GM18858 (cell line): ENCODE results near the gene GAGE12G.
"Not testable (repeated sequence)": the region's sequence is repeated elsewhere in the genome, so short reads cannot be mapped to it uniquely, and the experiment has no call there.

ENCODE experiments used
- ATAC-seq: cut with Tn5 transposase; IDR thresholded peaks from one replicate; pipeline ENCODE4 v1.9.1; 2021; ENCODE audit not compliant: unreplicated experiment

The GAGE12G gene

GRCh38 chrX:49570100-49570499, at the start of gene GAGE12G:
GAGE12G (plus strand) TSS chrX:49570400; CDS start chrX:49571555, 1,155 bp downstream.
- ATAC-seq, result not testable (repeated sequence)

- ATAC-seq, result not testable (repeated sequence)
Observed at GRCh38 chrX:49531877-49532276, 38.3 kb upstream of the GAGE12G start, which contains the start of gene GAGE12C. GAGE12C (plus strand) TSS chrX:49532177; CDS start chrX:49533332, 1,155 bp downstream.

DNA sequence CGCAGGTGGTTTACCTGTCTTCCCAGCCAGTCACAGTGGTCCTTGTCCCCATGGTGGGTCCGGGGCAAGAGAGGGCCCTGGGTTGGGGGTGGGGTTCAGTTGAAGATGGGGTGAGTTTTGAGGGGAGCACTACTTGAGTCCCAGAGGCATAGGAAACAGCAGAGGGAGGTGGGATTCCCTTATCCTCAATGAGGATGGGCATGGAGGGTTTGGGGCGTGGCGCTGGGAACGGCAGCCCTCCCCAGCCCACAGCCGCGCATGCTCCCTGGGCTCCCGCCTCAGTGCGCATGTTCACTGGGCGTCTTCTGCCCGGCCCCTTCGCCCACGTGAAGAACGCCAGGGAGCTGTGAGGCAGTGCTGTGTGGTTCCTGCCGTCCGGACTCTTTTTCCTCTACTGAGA, 28.8 kb upstream of the GAGE12G start, which contains the start of gene GAGE12D:
Gene GAGE12D (plus strand): TSS at position 301 of the 400 bp plus-strand sequence. CDS start 1,155 bp downstream, outside the sequence.
- not testable (repeated sequence) for ATAC-seq

DNA sequence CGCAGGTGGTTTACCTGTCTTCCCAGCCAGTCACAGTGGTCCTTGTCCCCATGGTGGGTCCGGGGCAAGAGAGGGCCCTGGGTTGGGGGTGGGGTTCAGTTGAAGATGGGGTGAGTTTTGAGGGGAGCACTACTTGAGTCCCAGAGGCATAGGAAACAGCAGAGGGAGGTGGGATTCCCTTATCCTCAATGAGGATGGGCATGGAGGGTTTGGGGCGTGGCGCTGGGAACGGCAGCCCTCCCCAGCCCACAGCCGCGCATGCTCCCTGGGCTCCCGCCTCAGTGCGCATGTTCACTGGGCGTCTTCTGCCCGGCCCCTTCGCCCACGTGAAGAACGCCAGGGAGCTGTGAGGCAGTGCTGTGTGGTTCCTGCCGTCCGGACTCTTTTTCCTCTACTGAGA, 19.2 kb upstream of the GAGE12G start, which contains the start of gene GAGE12E:
Gene GAGE12E (plus strand): TSS at position 301 of the 400 bp plus-strand sequence. CDS start 1,155 bp downstream, outside the sequence.
- not testable (repeated sequence) for ATAC-seq

DNA sequence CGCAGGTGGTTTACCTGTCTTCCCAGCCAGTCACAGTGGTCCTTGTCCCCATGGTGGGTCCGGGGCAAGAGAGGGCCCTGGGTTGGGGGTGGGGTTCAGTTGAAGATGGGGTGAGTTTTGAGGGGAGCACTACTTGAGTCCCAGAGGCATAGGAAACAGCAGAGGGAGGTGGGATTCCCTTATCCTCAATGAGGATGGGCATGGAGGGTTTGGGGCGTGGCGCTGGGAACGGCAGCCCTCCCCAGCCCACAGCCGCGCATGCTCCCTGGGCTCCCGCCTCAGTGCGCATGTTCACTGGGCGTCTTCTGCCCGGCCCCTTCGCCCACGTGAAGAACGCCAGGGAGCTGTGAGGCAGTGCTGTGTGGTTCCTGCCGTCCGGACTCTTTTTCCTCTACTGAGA, 9.7 kb upstream of the GAGE12G start, which contains the start of gene GAGE12F:
Gene GAGE12F (plus strand): TSS at position 301 of the 400 bp plus-strand sequence. CDS start 1,155 bp downstream, outside the sequence.
- ATAC-seq, result not testable (repeated sequence)

DNA sequence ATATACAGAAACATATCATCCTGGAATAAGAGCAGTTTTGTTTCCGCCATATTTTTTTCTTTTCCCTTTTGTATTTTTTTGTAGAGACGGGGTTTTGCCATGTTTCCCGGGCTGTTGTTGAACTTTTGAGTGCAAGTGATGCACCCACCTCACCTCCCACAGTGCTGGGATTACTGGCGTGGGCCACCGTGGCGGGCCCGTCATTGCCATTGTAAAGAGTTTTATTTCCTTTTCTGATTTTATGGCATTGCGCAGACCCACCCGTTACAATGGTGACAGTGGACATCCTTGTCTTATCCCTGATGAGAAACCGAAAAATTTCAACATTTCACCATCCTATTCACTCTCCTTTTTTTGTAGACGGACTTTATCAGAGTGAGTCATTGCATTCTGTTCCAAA, 1.5 kb upstream of the GAGE12G start:
- not testable (repeated sequence) for ATAC-seq

- ATAC-seq, result not testable (repeated sequence)
Observed at GRCh38 chrX:49569152-49569551, 1.0 kb upstream of the GAGE12G start.

DNA sequence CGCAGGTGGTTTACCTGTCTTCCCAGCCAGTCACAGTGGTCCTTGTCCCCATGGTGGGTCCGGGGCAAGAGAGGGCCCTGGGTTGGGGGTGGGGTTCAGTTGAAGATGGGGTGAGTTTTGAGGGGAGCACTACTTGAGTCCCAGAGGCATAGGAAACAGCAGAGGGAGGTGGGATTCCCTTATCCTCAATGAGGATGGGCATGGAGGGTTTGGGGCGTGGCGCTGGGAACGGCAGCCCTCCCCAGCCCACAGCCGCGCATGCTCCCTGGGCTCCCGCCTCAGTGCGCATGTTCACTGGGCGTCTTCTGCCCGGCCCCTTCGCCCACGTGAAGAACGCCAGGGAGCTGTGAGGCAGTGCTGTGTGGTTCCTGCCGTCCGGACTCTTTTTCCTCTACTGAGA, 9.4 kb downstream of the GAGE12G start, which contains the start of gene GAGE12H:
Gene GAGE12H (plus strand): TSS at position 301 of the 400 bp plus-strand sequence. CDS start 1,155 bp downstream, outside the sequence.
- ATAC-seq, result not testable (repeated sequence)

DNA sequence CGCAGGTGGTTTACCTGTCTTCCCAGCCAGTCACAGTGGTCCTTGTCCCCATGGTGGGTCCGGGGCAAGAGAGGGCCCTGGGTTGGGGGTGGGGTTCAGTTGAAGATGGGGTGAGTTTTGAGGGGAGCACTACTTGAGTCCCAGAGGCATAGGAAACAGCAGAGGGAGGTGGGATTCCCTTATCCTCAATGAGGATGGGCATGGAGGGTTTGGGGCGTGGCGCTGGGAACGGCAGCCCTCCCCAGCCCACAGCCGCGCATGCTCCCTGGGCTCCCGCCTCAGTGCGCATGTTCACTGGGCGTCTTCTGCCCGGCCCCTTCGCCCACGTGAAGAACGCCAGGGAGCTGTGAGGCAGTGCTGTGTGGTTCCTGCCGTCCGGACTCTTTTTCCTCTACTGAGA, 19.0 kb downstream of the GAGE12G start, which contains the start of gene GAGE2A:
Gene GAGE2A (plus strand): TSS at position 301 of the 400 bp plus-strand sequence. CDS start 1,155 bp downstream, outside the sequence.
- ATAC-seq, result not testable (repeated sequence)

- not testable (repeated sequence) for ATAC-seq
Observed at GRCh38 chrX:49589769-49590478, 19.7 kb downstream of the GAGE12G start.

DNA sequence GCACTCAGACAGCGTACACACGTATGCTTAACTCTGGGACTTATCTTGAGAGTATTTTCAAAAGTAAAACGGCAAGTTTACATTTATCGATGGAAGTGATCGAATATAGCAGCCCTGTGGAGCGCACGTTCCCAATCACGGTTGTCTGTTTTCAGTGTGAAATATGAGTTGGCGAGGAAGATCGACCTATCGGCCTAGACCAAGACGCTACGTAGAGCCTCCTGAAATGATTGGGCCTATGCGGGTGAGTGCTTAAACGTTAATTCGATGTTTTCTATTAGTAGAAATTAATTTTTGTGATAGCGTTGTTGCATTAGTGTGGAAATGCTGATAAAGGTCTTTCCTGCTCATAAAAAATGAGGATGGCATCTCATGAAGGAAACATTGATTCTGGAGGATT, 20.3 kb downstream of the GAGE12G start:
- ATAC-seq, result not testable (repeated sequence)

GRCh38 chrX:49598720-49599119, 28.5 kb downstream of the GAGE12G start, which contains the start of gene GAGE1:
GAGE1 (plus strand) TSS chrX:49599020; CDS start chrX:49600175, 1,155 bp downstream.
- not testable (repeated sequence) for ATAC-seq

GRCh38 chrX:49610718-49611310, 40.6 kb downstream of the GAGE12G start:
- no peak for ATAC-seq

GRCh38 chrX:49618574-49618973, 48.4 kb downstream of the GAGE12G start:
- ATAC-seq, result no peak
